Neural cell (in vitro differentiated cells): Measurements from ENCODE around the gene ENAH.

Experiments used
- EP300 ChIP-seq: fragments of 450-650 bp; conservative IDR thresholded peaks from 2 replicates; pipeline ENCODE4 v1.6.1; 2014; ENCODE audit warnings: antibody characterized with exemption, mild to moderate bottlenecking, moderate library complexity; ENCODE audit not compliant: poor library complexity, severe bottlenecking
- TAF1 ChIP-seq: IDR thresholded peaks from 2 replicates; pipeline ENCODE4 v1.6.1; 2012; ENCODE audit warnings: low read depth
- TF ChIP-seq, protein P1 (sequence below): fragments of 450-650 bp; IDR thresholded peaks from 2 replicates; pipeline ENCODE4 v1.5.1; 2014; ENCODE audit warnings: antibody characterized with exemption, mild to moderate bottlenecking, moderate library complexity; ENCODE audit not compliant: poor library complexity, severe bottlenecking

GRCh38 chr1:225454733-225455132 lies 198.2 kb downstream of the ENAH start:
- TF ChIP-seq, protein P1, sequence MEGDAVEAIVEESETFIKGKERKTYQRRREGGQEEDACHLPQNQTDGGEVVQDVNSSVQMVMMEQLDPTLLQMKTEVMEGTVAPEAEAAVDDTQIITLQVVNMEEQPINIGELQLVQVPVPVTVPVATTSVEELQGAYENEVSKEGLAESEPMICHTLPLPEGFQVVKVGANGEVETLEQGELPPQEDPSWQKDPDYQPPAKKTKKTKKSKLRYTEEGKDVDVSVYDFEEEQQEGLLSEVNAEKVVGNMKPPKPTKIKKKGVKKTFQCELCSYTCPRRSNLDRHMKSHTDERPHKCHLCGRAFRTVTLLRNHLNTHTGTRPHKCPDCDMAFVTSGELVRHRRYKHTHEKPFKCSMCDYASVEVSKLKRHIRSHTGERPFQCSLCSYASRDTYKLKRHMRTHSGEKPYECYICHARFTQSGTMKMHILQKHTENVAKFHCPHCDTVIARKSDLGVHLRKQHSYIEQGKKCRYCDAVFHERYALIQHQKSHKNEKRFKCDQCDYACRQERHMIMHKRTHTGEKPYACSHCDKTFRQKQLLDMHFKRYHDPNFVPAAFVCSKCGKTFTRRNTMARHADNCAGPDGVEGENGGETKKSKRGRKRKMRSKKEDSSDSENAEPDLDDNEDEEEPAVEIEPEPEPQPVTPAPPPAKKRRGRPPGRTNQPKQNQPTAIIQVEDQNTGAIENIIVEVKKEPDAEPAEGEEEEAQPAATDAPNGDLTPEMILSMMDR, result no peak
- TF ChIP-seq TAF1, result no peak
- TF ChIP-seq EP300, result no peak
